A549 (cell line): ENCODE measurements around the gene SDHAF1. TPM values are rescaled to one million over a fixed set of nuclear protein-coding genes. Genes with fewer than 3 reads are reported as not detected.

Experiments used
- ATAC-seq, 2 experiments: fragments of 200-7000 bp in 1 of 2; fragments of >200 bp in 1 of 2; cut with Nextera tagmentation in 1 of 2; cut with Tn5 transposase in 1 of 2; 3 replicates each; pipeline versions ENCODE4 v1.8.0 to v1.9.1; 2018 to 2020; ENCODE audit warnings: mild to moderate bottlenecking in 1 of 2, moderate library complexity in 1 of 2
- CTCF ChIA-PET: fragments of 300-600 bp; sonication (Branson Sonifier 250); formaldehyde crosslinking; extraction: SDS; loops from one replicate; lab custom pipeline; 2021; ENCODE audit warnings: antibody characterized with exemption, inconsistent platforms; lab: Yijun Ruan, JAX
- POLR2A ChIA-PET: fragments of 350-600 bp; formaldehyde crosslinking; extraction: SDS; loops from one replicate; lab custom pipeline; 2021; ENCODE audit warnings: antibody characterized with exemption, inconsistent platforms; lab: Yijun Ruan, JAX
- DNase-seq, 2 experiments: peaks; one replicate each; pipeline versions ENCODE4 v3.0.0 to v3.0.0-alpha.2; 2011 to 2016; ENCODE audit warnings: low read depth in 1 of 2, low spot score in 1 of 2
- FAIRE-seq: peaks from 2 replicates; lab custom pipeline; 2011; peaks lifted over from hg19 to GRCh38; lab: Jason Lieb, UNC
- H3K27ac ChIP-seq, 2 experiments: fragments of >200 bp; sonication (Bioruptor Twin); formaldehyde crosslinking; 3 replicates each; pipeline ENCODE4 v1.5.1; 2016 to 2017
- H3K4me1 ChIP-seq: fragments of >200 bp; sonication (Bioruptor Twin); formaldehyde crosslinking; 3 replicates; pipeline ENCODE4 v1.6.1; 2016
- H3K4me2 ChIP-seq: fragments of >200 bp; sonication (Bioruptor Twin); formaldehyde crosslinking; 3 replicates; pipeline ENCODE4 v1.6.1; 2016
- H3K4me3 ChIP-seq: fragments of >200 bp; sonication (Bioruptor Twin); formaldehyde crosslinking; 3 replicates; pipeline ENCODE4 v1.5.1; 2016
- H3K9me3 ChIP-seq: fragments of >200 bp; sonication (Bioruptor Twin); formaldehyde crosslinking; 3 replicates; pipeline ENCODE4 v1.6.1; 2016
- BHLHE40 ChIP-seq: IDR thresholded peaks from 2 replicates; pipeline ENCODE4 v1.6.1; 2012; ENCODE audit warnings: low read depth, low read length, inconsistent platforms
- CBX8 ChIP-seq: fragments of 200-600 bp; sonication (generic); IDR thresholded peaks from 2 replicates; pipeline ENCODE4 v1.6.1; 2016
- CHD2 ChIP-seq: fragments of 150-350 bp; IDR thresholded peaks from 2 replicates; pipeline ENCODE4 v1.6.1; 2014; ENCODE audit warnings: low read length; ENCODE audit not compliant: partially characterized antibody
- CHD4 ChIP-seq: fragments of 200-600 bp; sonication (generic); IDR thresholded peaks from 2 replicates; pipeline ENCODE4 v1.6.1; 2016; ENCODE audit warnings: antibody characterized with exemption, mild to moderate bottlenecking, borderline replicate concordance
- EHF ChIP-seq: fragments of 250-450 bp; sonication (Bioruptor Pico); IDR thresholded peaks from 2 replicates; pipeline ENCODE4 v1.5.0; 2020; ENCODE audit warnings: mild to moderate bottlenecking
- EHMT2 ChIP-seq: fragments of 200-600 bp; sonication (generic); IDR thresholded peaks from 2 replicates; pipeline ENCODE4 v1.6.1; 2016; ENCODE audit warnings: antibody characterized with exemption, low read depth, mild to moderate bottlenecking, moderate library complexity
- ESRRA ChIP-seq: fragments of 150-350 bp; IDR thresholded peaks from 2 replicates; pipeline ENCODE4 v1.6.1; 2014; ENCODE audit warnings: mild to moderate bottlenecking, low read length, borderline replicate concordance
- FOSL2 ChIP-seq, 2 experiments: fragments of 450-650 bp in 1 of 2; fragments of >200 bp in 1 of 2; sonication (Bioruptor Twin) in 1 of 2; formaldehyde crosslinking; IDR thresholded peaks; 2 replicates each; pipeline versions ENCODE4 v1.5.0 to v1.6.1; 2016 to 2020; ENCODE audit warnings: mild to moderate bottlenecking in 1 of 2, moderate library complexity in 1 of 2
- FOXS1 ChIP-seq: fragments of 250-450 bp; sonication (Bioruptor Pico); IDR thresholded peaks from 2 replicates; pipeline ENCODE4 v1.5.0; 2020; ENCODE audit warnings: mild to moderate bottlenecking, moderate library complexity
- GATA3 ChIP-seq: IDR thresholded peaks from 2 replicates; pipeline ENCODE4 v1.6.1; 2012; ENCODE audit warnings: borderline replicate concordance
- HDAC2 ChIP-seq: fragments of 200-600 bp; sonication (generic); IDR thresholded peaks from 2 replicates; pipeline ENCODE4 v1.6.1; 2016
- HES2 ChIP-seq: fragments of >200 bp; sonication (Bioruptor Twin); formaldehyde crosslinking; IDR thresholded peaks from 2 replicates; pipeline ENCODE4 v1.6.1; 2016
- HEYL ChIP-seq: fragments of 250-450 bp; sonication (Bioruptor Pico); IDR thresholded peaks from 2 replicates; pipeline ENCODE4 v1.8.0; 2021; ENCODE audit warnings: mild to moderate bottlenecking, moderate library complexity
- HOXB13 ChIP-seq: fragments of 250-450 bp; sonication (Bioruptor Pico); IDR thresholded peaks from 2 replicates; pipeline ENCODE4 v1.5.0; 2020; ENCODE audit warnings: low read depth, mild to moderate bottlenecking, moderate library complexity
- JUN ChIP-seq, 2 experiments: fragments of >200 bp; sonication (Bioruptor Twin); formaldehyde crosslinking; IDR thresholded peaks; 2 replicates in 1 of 2; 3 replicates in 1 of 2; pipeline ENCODE4 v1.6.1; 2016 to 2017
- JUNB ChIP-seq: fragments of >200 bp; sonication (Bioruptor Twin); formaldehyde crosslinking; IDR thresholded peaks from 2 replicates; pipeline ENCODE4 v1.6.1; 2016
- KDM5A ChIP-seq: fragments of 200-600 bp; sonication (generic); IDR thresholded peaks from 2 replicates; pipeline ENCODE4 v1.6.1; 2016; ENCODE audit warnings: antibody characterized with exemption, mild to moderate bottlenecking
- MAFK ChIP-seq: fragments of 450-650 bp; IDR thresholded peaks from 2 replicates; pipeline ENCODE4 v1.6.1; 2014; ENCODE audit not compliant: partially characterized antibody
- MYC ChIP-seq: IDR thresholded peaks from 2 replicates; pipeline ENCODE4 v1.6.1; 2012; ENCODE audit warnings: mild to moderate bottlenecking, inconsistent platforms, low read length, improper control_type of control experiment, borderline replicate concordance
- NPAS2 ChIP-seq: fragments of 250-450 bp; sonication (Bioruptor Pico); IDR thresholded peaks from 2 replicates; pipeline ENCODE4 v1.8.0; 2022; ENCODE audit warnings: mild to moderate bottlenecking, moderate library complexity, borderline replicate concordance
- PHF8 ChIP-seq: fragments of 200-600 bp; sonication (generic); IDR thresholded peaks from 2 replicates; pipeline ENCODE4 v1.6.1; 2016; ENCODE audit warnings: low read depth, mild to moderate bottlenecking, antibody characterized with exemption, moderate library complexity, borderline replicate concordance
- RCOR1 ChIP-seq: fragments of 150-350 bp; IDR thresholded peaks from 2 replicates; pipeline ENCODE4 v1.6.1; 2014; ENCODE audit warnings: antibody characterized with exemption, low read length, low read depth
- RNF2 ChIP-seq: fragments of 200-600 bp; sonication (generic); IDR thresholded peaks from 2 replicates; pipeline ENCODE4 v1.6.1; 2016; ENCODE audit warnings: low read depth, mild to moderate bottlenecking, antibody characterized with exemption, moderate library complexity, borderline replicate concordance
- SMC3 ChIP-seq: fragments of >200 bp; sonication (Bioruptor Twin); formaldehyde crosslinking; IDR thresholded peaks from 3 replicates; pipeline ENCODE4 v1.6.1; 2018; ENCODE audit warnings: inconsistent platforms
- TP53 ChIP-seq: fragments of 250-450 bp; sonication (Bioruptor Pico); IDR thresholded peaks from 2 replicates; pipeline ENCODE4 v1.5.0; 2021; ENCODE audit warnings: mild to moderate bottlenecking, moderate library complexity
- ZNF302 ChIP-seq: fragments of 250-450 bp; sonication (Bioruptor Pico); IDR thresholded peaks from 2 replicates; pipeline ENCODE4 v1.9.0; 2021; ENCODE audit warnings: inconsistent platforms, mild to moderate bottlenecking, moderate library complexity
- ZSCAN20 ChIP-seq: fragments of 250-450 bp; sonication (Bioruptor Pico); IDR thresholded peaks from 2 replicates; pipeline ENCODE4 v1.8.0; 2022; ENCODE audit warnings: mild to moderate bottlenecking, moderate library complexity
- WGBS: methylation state at CpG from one replicate; pipeline ENCODE4 v1.1.6; 2017; ENCODE audit errors: missing lambda C conversion rate; 5-methylcytosine and 5-hydroxymethylcytosine counted together
- polyA plus RNA-seq, 4 experiments: library from polyadenylated mRNA; depleted of rRNA in 3 of 4; stranded (reverse); fragments of >200 nt; fragmentation: RNase III in 1 of 4; extraction: RNeasy Plus Mini Kit Qiagen cat#74134 plus additional on column Dnase treatment in 1 of 4; gene quantifications; 2 replicates in 3 of 4; 3 replicates in 1 of 4; pipeline ENCODE4 v1.2.3, GENCODE V29; 2011 to 2017
- TF ChIP-seq, protein P1 (sequence below): fragments of 250-450 bp; sonication (Bioruptor Pico); IDR thresholded peaks from 2 replicates; pipeline ENCODE4 v1.5.0; 2021; ENCODE audit warnings: mild to moderate bottlenecking, moderate library complexity, borderline replicate concordance
- TF ChIP-seq, protein P2 (sequence below): fragments of 150-350 bp; IDR thresholded peaks from 2 replicates; pipeline ENCODE4 v1.6.1; 2014; ENCODE audit warnings: low read depth, mild to moderate bottlenecking, low read length
- TF ChIP-seq, protein P3 (sequence below): fragments of >200 bp; sonication (Bioruptor Twin); formaldehyde crosslinking; IDR thresholded peaks from 3 replicates; pipeline ENCODE4 v1.5.1; 2016

The SDHAF1 gene
- polyA plus RNA-seq, 2 of the 4 experiments (the other 2 are of a cell fraction): 25.3 to 27.1 TPM

- H3K4me2 ChIP-seq: peak overlapping the region; percentile 83
- peaks cover 26% of the 10 kb centered on the region for H3K4me1 ChIP-seq
- no peaks in the 10 kb centered on the region for H3K9me3 ChIP-seq
- no peak for DNase-seq
- H3K27ac ChIP-seq: no peak overlapping the region
- TF ChIP-seq SMC3 (no peak), PHF8 (no peak), FOSL2 (IDR thresholded peaks at IDR 0.05) (no peak), FOSL2 (CRISPR knock-in tag; IDR thresholded peaks at IDR 0.05) (no peak), GATA3 (no peak), JUN (IDR thresholded peaks at IDR 0.05) (no peak), HOXB13 (CRISPR knock-in tag) (no peak), RCOR1 (no peak), BHLHE40 (no peak), HDAC2 (no peak), ZSCAN20 (no peak), FOXS1 (CRISPR knock-in tag) (no peak), MAFK (no peak), RNF2 (no peak), CBX8 (no peak), JUNB (no peak), ZNF302 (CRISPR knock-in tag) (no peak)
- TF ChIP-seq, protein P1, sequence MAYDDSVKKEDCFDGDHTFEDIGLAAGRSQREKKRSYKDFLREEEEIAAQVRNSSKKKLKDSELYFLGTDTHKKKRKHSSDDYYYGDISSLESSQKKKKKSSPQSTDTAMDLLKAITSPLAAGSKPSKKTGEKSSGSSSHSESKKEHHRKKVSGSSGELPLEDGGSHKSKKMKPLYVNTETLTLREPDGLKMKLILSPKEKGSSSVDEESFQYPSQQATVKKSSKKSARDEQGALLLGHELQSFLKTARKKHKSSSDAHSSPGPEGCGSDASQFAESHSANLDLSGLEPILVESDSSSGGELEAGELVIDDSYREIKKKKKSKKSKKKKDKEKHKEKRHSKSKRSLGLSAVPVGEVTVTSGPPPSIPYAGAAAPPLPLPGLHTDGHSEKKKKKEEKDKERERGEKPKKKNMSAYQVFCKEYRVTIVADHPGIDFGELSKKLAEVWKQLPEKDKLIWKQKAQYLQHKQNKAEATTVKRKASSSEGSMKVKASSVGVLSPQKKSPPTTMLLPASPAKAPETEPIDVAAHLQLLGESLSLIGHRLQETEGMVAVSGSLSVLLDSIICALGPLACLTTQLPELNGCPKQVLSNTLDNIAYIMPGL (CRISPR knock-in tag): no peak
- TF ChIP-seq, all 56 proteins: peak for 0
- H3K4me3 ChIP-seq: no peak overlapping the region
- WGBS: 88% methylated on average over 8 of the region's 8 CpGs
- ChIA-PET CTCF (interaction anchor here (1.1 to 4.9 kb wide), 16 partner anchors 10 to 174 kb away, joined by 3 to 15 read pairs (median 4); no protein-coding TSS in a partner anchor), POLR2A (interaction anchor here (1.1 kb wide), 1 partner anchor 17 kb away, joined by 3 read pairs; the partner anchor contains the start of gene ALKBH6)
- no peak for ATAC-seq
- peak; percentile 84 for FAIRE-seq
Measured at GRCh38 chr19:35996777-35997176, 1.8 kb downstream of the SDHAF1 start.

GRCh38 chr19:36001605-36002004 is 6.6 kb downstream of the SDHAF1 start:
- WGBS: 91% methylated on average over 3 of the region's 3 CpGs
- ChIA-PET CTCF (interaction anchor here (0.8 to 2.3 kb wide), 6 partner anchors 10 to 60 kb away, joined by 3 to 7 read pairs (median 4); partner anchors contain the start of gene THAP8), POLR2A (interaction anchor here (1.7 kb wide), 1 partner anchor 12 kb away, joined by 5 read pairs; the partner anchor contains the start of gene ALKBH6)
- peaks cover 13% of the 10 kb centered on the region for H3K4me1 ChIP-seq
- FAIRE-seq (peak; percentile 80), DNase-seq (no peak), ATAC-seq (no peak)
- TF ChIP-seq MAFK (no peak), TP53 (CRISPR knock-in tag) (0 out of 2 replicates have a peak, but pooled peaks have one; percentile 23), CHD4 (no peak), HDAC2 (no peak), EHF (CRISPR knock-in tag) (peak; percentile 57; the same call in 1 of the 2 replicates), KDM5A (no peak)
- H3K9me3 ChIP-seq: no peaks in the 10 kb centered on the region
- H3K27ac ChIP-seq: no peak overlapping the region
- no peak overlapping the region for H3K4me3 ChIP-seq
- no peak overlapping the region for H3K4me2 ChIP-seq

DNA sequence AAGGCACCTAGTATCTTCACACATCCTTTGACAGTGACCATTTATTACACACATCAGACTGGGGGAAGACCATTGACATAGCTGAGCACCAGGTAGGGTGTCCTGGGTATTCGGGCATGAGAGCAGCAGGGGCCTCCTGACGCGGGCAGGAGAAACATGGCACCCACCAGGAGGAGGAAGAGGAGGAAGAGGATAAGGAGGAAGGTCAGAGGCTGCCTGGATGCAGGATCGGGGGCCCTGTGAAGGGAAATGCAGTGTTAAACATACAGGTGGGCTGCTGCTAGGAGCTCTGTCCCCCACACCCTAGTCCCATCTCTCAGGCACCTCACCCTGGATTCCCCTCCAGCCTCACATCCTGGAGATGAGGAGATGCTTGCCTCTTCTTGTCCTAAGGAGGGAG is 8.3 kb downstream of the SDHAF1 start:
- peak; percentile 7 for FAIRE-seq
- ChIA-PET POLR2A (interaction anchor here (1.0 to 1.7 kb wide), 1 partner anchor 11 kb away, joined by 3 to 5 read pairs; the partner anchor contains the start of gene ALKBH6), CTCF (interaction anchor here (1.0 to 2.8 kb wide), 5 partner anchors 9 to 58 kb away, joined by 3 to 9 read pairs (median 7); partner anchors contain the start of gene ALKBH6)
- Histone ChIP-seq H3K27ac (no peak overlapping the region), H3K9me3 (no peaks in the 10 kb centered on the region), H3K4me1 (peaks cover 11% of the 10 kb centered on the region), H3K4me3 (no peak overlapping the region), H3K4me2 (no peak overlapping the region)
- 89% methylated on average over 4 of the region's 4 CpGs for WGBS
- ATAC-seq: no peak
- DNase-seq: no peak
- TF ChIP-seq GATA3 (no peak), MYC (no peak), EHMT2 (no peak), CBX8 (no peak), HEYL (no peak), CHD2 (no peak), NPAS2 (CRISPR knock-in tag) (no peak), JUN (IDR thresholded peaks at IDR 0.05) (no peak), HES2 (no peak), ESRRA (no peak), TP53 (CRISPR knock-in tag) (no peak)
- TF ChIP-seq, protein P2, sequence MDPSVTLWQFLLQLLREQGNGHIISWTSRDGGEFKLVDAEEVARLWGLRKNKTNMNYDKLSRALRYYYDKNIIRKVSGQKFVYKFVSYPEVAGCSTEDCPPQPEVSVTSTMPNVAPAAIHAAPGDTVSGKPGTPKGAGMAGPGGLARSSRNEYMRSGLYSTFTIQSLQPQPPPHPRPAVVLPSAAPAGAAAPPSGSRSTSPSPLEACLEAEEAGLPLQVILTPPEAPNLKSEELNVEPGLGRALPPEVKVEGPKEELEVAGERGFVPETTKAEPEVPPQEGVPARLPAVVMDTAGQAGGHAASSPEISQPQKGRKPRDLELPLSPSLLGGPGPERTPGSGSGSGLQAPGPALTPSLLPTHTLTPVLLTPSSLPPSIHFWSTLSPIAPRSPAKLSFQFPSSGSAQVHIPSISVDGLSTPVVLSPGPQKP: no peak
- TF ChIP-seq, protein P3, sequence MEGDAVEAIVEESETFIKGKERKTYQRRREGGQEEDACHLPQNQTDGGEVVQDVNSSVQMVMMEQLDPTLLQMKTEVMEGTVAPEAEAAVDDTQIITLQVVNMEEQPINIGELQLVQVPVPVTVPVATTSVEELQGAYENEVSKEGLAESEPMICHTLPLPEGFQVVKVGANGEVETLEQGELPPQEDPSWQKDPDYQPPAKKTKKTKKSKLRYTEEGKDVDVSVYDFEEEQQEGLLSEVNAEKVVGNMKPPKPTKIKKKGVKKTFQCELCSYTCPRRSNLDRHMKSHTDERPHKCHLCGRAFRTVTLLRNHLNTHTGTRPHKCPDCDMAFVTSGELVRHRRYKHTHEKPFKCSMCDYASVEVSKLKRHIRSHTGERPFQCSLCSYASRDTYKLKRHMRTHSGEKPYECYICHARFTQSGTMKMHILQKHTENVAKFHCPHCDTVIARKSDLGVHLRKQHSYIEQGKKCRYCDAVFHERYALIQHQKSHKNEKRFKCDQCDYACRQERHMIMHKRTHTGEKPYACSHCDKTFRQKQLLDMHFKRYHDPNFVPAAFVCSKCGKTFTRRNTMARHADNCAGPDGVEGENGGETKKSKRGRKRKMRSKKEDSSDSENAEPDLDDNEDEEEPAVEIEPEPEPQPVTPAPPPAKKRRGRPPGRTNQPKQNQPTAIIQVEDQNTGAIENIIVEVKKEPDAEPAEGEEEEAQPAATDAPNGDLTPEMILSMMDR: no peak
